Panc1 (cell line): ENCODE measurements around the gene ABI3BP. TPM values are rescaled to one million over a fixed set of nuclear protein-coding genes. Genes with fewer than 3 reads are reported as not detected.

ENCODE experiments used
- ATAC-seq: fragments of 200-7000 bp; cut with Tn5 transposase; 2 replicates; pipeline ENCODE4 v1.9.1; 2020; ENCODE audit warnings: mild to moderate bottlenecking, moderate library complexity
- BruUV-seq: library from RNA; stranded (reverse); fragments of 400-500 nt; replicated peaks from 2 replicates; lab custom pipeline; 2021; lab: Mats Ljungman, UMichigan
- CTCF ChIA-PET: fragments of 300-600 bp; sonication (Branson Sonifier 250); formaldehyde crosslinking; loops from one replicate; lab custom pipeline; 2022; ENCODE audit warnings: antibody characterized with exemption; lab: Charles Lee
- POLR2A ChIA-PET: fragments of 300-600 bp; sonication (Branson Sonifier 250); formaldehyde crosslinking; loops from one replicate; lab custom pipeline; 2022; ENCODE audit warnings: antibody characterized with exemption; lab: Charles Lee
- DNase-seq: peaks from one replicate; pipeline ENCODE4 v3.0.0-alpha.2; 2010; ENCODE audit warnings: low read depth, low spot score
- H3K27ac ChIP-seq: 2 replicates; pipeline ENCODE4 v1.5.1; 2011; ENCODE audit warnings: mild to moderate bottlenecking, low read length, inconsistent platforms
- H3K27me3 ChIP-seq: fragments of 200-500 bp; sonication (Bioruptor generic); 2 replicates; pipeline ENCODE4 v1.6.0; 2014; ENCODE audit warnings: low read length, inconsistent platforms; ENCODE audit not compliant: control insufficient read depth, insufficient read depth
- H3K36me3 ChIP-seq: fragments of 200-500 bp; sonication (Bioruptor generic); 2 replicates; pipeline ENCODE4 v1.5.1; 2014; ENCODE audit warnings: inconsistent platforms, mild to moderate bottlenecking, low read length, moderate library complexity; ENCODE audit not compliant: control insufficient read depth, insufficient read depth
- H3K4me1 ChIP-seq: 2 replicates; pipeline ENCODE4 v1.5.1; 2011; ENCODE audit warnings: inconsistent platforms, mild to moderate bottlenecking, low read length, moderate library complexity; ENCODE audit not compliant: control insufficient read depth, insufficient read depth
- H3K4me3 ChIP-seq, 2 experiments: 2 replicates each; pipeline ENCODE4 v1.5.1; 2011 to 2012; ENCODE audit warnings: low read depth in 2 of 2, low read length in 2 of 2, mild to moderate bottlenecking in 2 of 2, inconsistent platforms in 1 of 2, moderate library complexity in 1 of 2
- H3K9me3 ChIP-seq: fragments of 200-500 bp; sonication (Bioruptor generic); 2 replicates; pipeline ENCODE4 v1.5.1; 2014; ENCODE audit warnings: low read depth, mild to moderate bottlenecking, inconsistent platforms, low read length, moderate library complexity; ENCODE audit not compliant: control insufficient read depth, insufficient read depth
- CTCF ChIP-seq: fragments of 450-650 bp; IDR thresholded peaks from 2 replicates; pipeline ENCODE4 v1.5.1; 2017; ENCODE audit warnings: mild to moderate bottlenecking
- POLR2AphosphoS5 ChIP-seq: IDR thresholded peaks from 2 replicates; pipeline ENCODE4 v1.6.1; 2012; ENCODE audit warnings: mild to moderate bottlenecking, low read depth, low read length, moderate library complexity
- REST ChIP-seq, 2 experiments: IDR thresholded peaks; 2 replicates each; pipeline ENCODE4 v1.6.1; 2011 to 2012; ENCODE audit warnings: low read depth in 2 of 2, control low read depth in 1 of 2, low read length in 1 of 2, mild to moderate bottlenecking in 1 of 2, moderate library complexity in 1 of 2; ENCODE audit not compliant: insufficient read depth in 1 of 2
- SIN3A ChIP-seq: IDR thresholded peaks from 2 replicates; pipeline ENCODE4 v1.6.1; 2012; ENCODE audit warnings: low read depth, mild to moderate bottlenecking, low read length, moderate library complexity, borderline replicate concordance; ENCODE audit not compliant: insufficient read depth
- TCF7L2 ChIP-seq: IDR thresholded peaks from 2 replicates; pipeline ENCODE4 v1.6.1; 2011; ENCODE audit warnings: mild to moderate bottlenecking, low read depth, low read length, inconsistent platforms
- in situ Hi-C: cut with HindIII; loops from 2 replicates; pipeline ENCODE4 v1.10.0; 2016; ENCODE audit warnings: low sequenced_read_pairs, low pct_unique_long_range_greater_than_20kb
- intact Hi-C: fragments of 100-400 bp; cut with micrococcal nuclease; formaldehyde crosslinking; loops from one replicate; pipeline ENCODE4 v1.10.0; 2022; ENCODE audit not compliant: unreplicated experiment
- total RNA-seq: library from RNA; stranded (reverse); gene quantifications from one replicate; pipeline ENCODE4 v1.2.1, GENCODE V29; 2021; ENCODE audit not compliant: unreplicated experiment

The ABI3BP gene
- total RNA-seq, 1 experiment from 2014 or later, result 0.21 TPM

- CTCF ChIA-PET, result no interaction called here
- DNase-seq (no peak), ATAC-seq (no peak)
- no TSS peak for BruUV-seq
- in situ Hi-C loops, result no loop called here
- POLR2A ChIA-PET, result no interaction called here
- TF ChIP-seq TCF7L2 (no peak), POLR2AphosphoS5 (no peak), REST (IDR thresholded peaks at IDR 0.05; ENCODE audit: insufficient read depth in 1 of 2, low read depth in 2 of 2, low read length in 1 of 2) (no peak), CTCF (no peak), SIN3A (no peak)
- Histone ChIP-seq H3K4me1 (no peaks in the 10 kb centered on the region), H3K4me3 (no peak overlapping the region), H3K9me3 (no peaks in the 10 kb centered on the region), H3K27me3 (peaks cover 10% of the 10 kb centered on the region), H3K36me3 (no peaks in the 10 kb centered on the region), H3K27ac (no peak overlapping the region)
- intact Hi-C loops, result no loop called here
Observed at GRCh38 chr3:100852840-100853239, 140.4 kb downstream of the ABI3BP start.

- no TSS peak for BruUV-seq
- H3K4me3 ChIP-seq, result no peak overlapping the region
- no peak for DNase-seq
- in situ Hi-C loops, result no loop called here
- TF ChIP-seq TCF7L2 (no peak), POLR2AphosphoS5 (no peak), CTCF (no peak), SIN3A (no peak), REST (IDR thresholded peaks at IDR 0.05; ENCODE audit: insufficient read depth in 1 of 2, low read depth in 2 of 2, low read length in 1 of 2) (no peak)
- H3K27ac ChIP-seq, result no peak overlapping the region
- POLR2A ChIA-PET, result no interaction called here
- CTCF ChIA-PET, result no interaction called here
- no peaks in the 10 kb centered on the region for H3K36me3 ChIP-seq
- no peaks in the 10 kb centered on the region for H3K9me3 ChIP-seq
- no peak for ATAC-seq
- H3K4me1 ChIP-seq, result no peaks in the 10 kb centered on the region
- intact Hi-C loops, result no loop called here
- peaks cover 10% of the 10 kb centered on the region for H3K27me3 ChIP-seq
Observed at GRCh38 chr3:100850701-100851100, 142.5 kb downstream of the ABI3BP start.
